ENCODE results near the gene GPC3. TPM values are rescaled to one million over a fixed set of nuclear protein-coding genes. Genes with fewer than 3 reads are reported as not detected.

GPC3 gene
- total and polyA plus RNA-seq, 2 donors (not counting 3 experiments of a cell fraction or from before 2014, with no cell fraction given) = not detected

- no peaks in the 10 kb centered on the region for H4K20me1 ChIP-seq (replicated peaks; ENCODE audit: control insufficient read depth, extremely low read depth, insufficient read depth, low read length)
- dilution Hi-C loops (cut with MboI; ENCODE audit: extremely low pct_ligation_motif_present, low sequenced_read_pairs) = no loop called here
- intact Hi-C loops (cut with micrococcal nuclease) = no loop called here
- no peak overlapping the region for H3K4me2 ChIP-seq (ENCODE audit: insufficient read depth, low read length)
- TF ChIP-seq GATA2 (IDR thresholded peaks at IDR 0.05; ENCODE audit: insufficient read depth, insufficient read length, low read depth, low read length) (no peak), EZH2 (IDR thresholded peaks at IDR 0.05; ENCODE audit: borderline replicate concordance, low read depth, low read length, severe bottlenecking) (no peak)
- TF ChIP-seq, protein P1, sequence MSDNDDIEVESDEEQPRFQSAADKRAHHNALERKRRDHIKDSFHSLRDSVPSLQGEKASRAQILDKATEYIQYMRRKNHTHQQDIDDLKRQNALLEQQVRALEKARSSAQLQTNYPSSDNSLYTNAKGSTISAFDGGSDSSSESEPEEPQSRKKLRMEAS (IDR thresholded peaks at IDR 0.05; ENCODE audit: insufficient read depth, insufficient read length) = no peak
- ChIA-PET POLR2A (no interaction called here), CTCF (no interaction called here)
- no peaks in the 10 kb centered on the region for H3K27me3 ChIP-seq (ENCODE audit: control insufficient read depth in 2 of 2, insufficient read depth in 2 of 2, low read length in 2 of 2)
- DNase-seq (ENCODE audit: low read depth, low spot score) (no peak), FAIRE-seq (no peak)
- no peaks in the 10 kb centered on the region for H3K36me3 ChIP-seq (ENCODE audit: control insufficient read depth in 2 of 2, extremely low read depth in 1 of 2, insufficient read depth in 2 of 2, low read length in 2 of 2)
- no peak overlapping the region for H3K9ac ChIP-seq (replicated peaks; ENCODE audit: extremely low read depth, insufficient read depth, low read length)
- no peaks in the 10 kb centered on the region for H3K9me3 ChIP-seq (replicated peaks; ENCODE audit: control insufficient read depth, insufficient read depth, low read length)
- H3K4me1 ChIP-seq (ENCODE audit: control insufficient read depth, extremely low read depth, insufficient read depth, low read length) = no peaks in the 10 kb centered on the region
- no TSS peak for BruUV-seq (replicated peaks)
- H3K9me1 ChIP-seq (replicated peaks; ENCODE audit: control insufficient read depth, extremely low read depth, insufficient read depth, low read length) = no peaks in the 10 kb centered on the region
- no peak overlapping the region for H2AFZ ChIP-seq (ENCODE audit: low read depth, low read length)
- no peaks in the 10 kb centered on the region for H3K79me2 ChIP-seq (ENCODE audit: control insufficient read depth, insufficient read depth, low read length)
- no peak overlapping the region for H3K27ac ChIP-seq (ENCODE audit: insufficient read depth, low read depth, low read length)
- no peak overlapping the region for H3K4me3 ChIP-seq (replicated peaks in 1 of 3; ENCODE audit: insufficient read depth in 1 of 3, low read depth in 1 of 3, low read length in 3 of 3)
These were observed 137.9 kb downstream of the GPC3 start for GRCh38 chrX:133847340-133847994.

DNA sequence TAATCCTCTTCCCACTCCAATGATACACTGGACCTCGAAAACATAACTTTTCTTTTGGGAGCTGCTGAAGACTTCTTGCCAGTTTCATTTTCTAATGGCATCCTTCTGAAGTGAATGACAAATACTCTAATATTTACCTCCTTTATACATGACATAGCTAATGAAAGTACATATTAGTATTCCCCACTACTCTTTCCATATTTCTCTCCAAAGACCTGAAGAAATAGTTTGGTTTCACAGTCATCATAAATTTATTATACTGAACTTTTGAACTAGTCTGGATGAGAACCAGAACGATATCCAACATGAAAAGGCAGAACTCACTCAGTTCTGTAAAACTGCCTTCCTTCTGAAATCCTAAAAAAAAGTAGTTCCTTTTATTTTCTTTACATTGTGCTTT is 139.1 kb downstream of the GPC3 start:
- TF ChIP-seq JUN (IDR thresholded peaks at IDR 0.05; ENCODE audit: borderline replicate concordance, insufficient read depth, insufficient read length, low read depth) (no peak), EZH2 (IDR thresholded peaks at IDR 0.05; ENCODE audit: borderline replicate concordance, low read depth, low read length, severe bottlenecking) (no peak), POLR2AphosphoS5 (IDR thresholded peaks at IDR 0.05; ENCODE audit: insufficient read depth, low read depth, low read length) (no peak), POLR2A (IDR thresholded peaks at IDR 0.05; ENCODE audit: low read depth, low read length) (no peak), GATA2 (IDR thresholded peaks at IDR 0.05; ENCODE audit: insufficient read depth, insufficient read length, low read depth, low read length) (no peak), MYC (IDR thresholded peaks at IDR 0.05; ENCODE audit: low read depth, low read length) (no peak), CTCF (IDR thresholded peaks at IDR 0.05; ENCODE audit: extremely low read depth in 1 of 2, insufficient read depth in 1 of 2, low read depth in 1 of 2, low read length in 2 of 2) (no peak), FOS (IDR thresholded peaks at IDR 0.05; ENCODE audit: borderline replicate concordance, insufficient read depth, low read length) (no peak)
- TF ChIP-seq, protein P1 (IDR thresholded peaks at IDR 0.05; ENCODE audit: insufficient read depth, insufficient read length) = no peak
- dilution Hi-C loops (cut with MboI; ENCODE audit: extremely low pct_ligation_motif_present, low sequenced_read_pairs) = no loop called here
- FAIRE-seq = no peak

More for the DNA sequence above, 139.1 kb downstream of the GPC3 start:
- H3K36me3 ChIP-seq (ENCODE audit: control insufficient read depth in 2 of 2, extremely low read depth in 1 of 2, insufficient read depth in 2 of 2, low read length in 2 of 2) = no peaks in the 10 kb centered on the region
- intact Hi-C loops (cut with micrococcal nuclease) = no loop called here
- POLR2A ChIA-PET = no interaction called here
- no peak overlapping the region for H3K4me2 ChIP-seq (ENCODE audit: insufficient read depth, low read length)
- H4K20me1 ChIP-seq (replicated peaks; ENCODE audit: control insufficient read depth, extremely low read depth, insufficient read depth, low read length) = no peaks in the 10 kb centered on the region
- H3K9me1 ChIP-seq (replicated peaks; ENCODE audit: control insufficient read depth, extremely low read depth, insufficient read depth, low read length) = no peaks in the 10 kb centered on the region
- no peaks in the 10 kb centered on the region for H3K9me3 ChIP-seq (replicated peaks; ENCODE audit: control insufficient read depth, insufficient read depth, low read length)
- no TSS peak for BruUV-seq (replicated peaks)
- H3K9ac ChIP-seq (replicated peaks; ENCODE audit: extremely low read depth, insufficient read depth, low read length) = no peak overlapping the region
- no peak overlapping the region for H2AFZ ChIP-seq (ENCODE audit: low read depth, low read length)
- CTCF ChIA-PET = no interaction called here
- no peaks in the 10 kb centered on the region for H3K4me1 ChIP-seq (ENCODE audit: control insufficient read depth, extremely low read depth, insufficient read depth, low read length)
- H3K79me2 ChIP-seq (ENCODE audit: control insufficient read depth, insufficient read depth, low read length) = no peaks in the 10 kb centered on the region
- no peak overlapping the region for H3K27ac ChIP-seq (ENCODE audit: insufficient read depth, low read depth, low read length)
- DNase-seq (ENCODE audit: low read depth, low spot score) = no peak
- no peak overlapping the region for H3K4me3 ChIP-seq (replicated peaks in 1 of 3; ENCODE audit: insufficient read depth in 1 of 3, low read depth in 1 of 3, low read length in 3 of 3)
- H3K27me3 ChIP-seq (ENCODE audit: control insufficient read depth in 2 of 2, insufficient read depth in 2 of 2, low read length in 2 of 2) = no peaks in the 10 kb centered on the region
